IMR-90 (cell line): ENCODE results near the gene RNF11. TPM values are rescaled to one million over a fixed set of nuclear protein-coding genes. Genes with fewer than 3 reads are reported as not detected.

Experiments used
- ATAC-seq: fragments of 200-7000 bp; cut with Tn5 transposase; 2 replicates; pipeline ENCODE4 v1.9.1; 2020; ENCODE audit warnings: low read depth, mild to moderate bottlenecking, moderate library complexity
- BruUV-seq: library from RNA; stranded (reverse); fragments of 400-500 nt; replicated peaks from 2 replicates; lab custom pipeline; 2021; lab: Mats Ljungman, UMichigan
- CTCF ChIA-PET: fragments of 300-600 bp; formaldehyde crosslinking; extraction: SDS; loops from one replicate; lab custom pipeline; 2021; ENCODE audit warnings: antibody characterized with exemption; lab: Yijun Ruan, JAX
- POLR2A ChIA-PET: fragments of 300-600 bp; sonication (Branson Sonifier 250); formaldehyde crosslinking; loops from one replicate; lab custom pipeline; 2022; ENCODE audit warnings: antibody characterized with exemption; ENCODE audit not compliant: unreplicated experiment; lab: Charles Lee
- DNase-seq: peaks from one replicate; pipeline ENCODE4 v3.0.0; 2013
- H2AFZ ChIP-seq: replicated peaks from 2 replicates; pipeline ENCODE3; 2013; ENCODE audit warnings: low read length, mild to moderate bottlenecking; ENCODE audit not compliant: poor library complexity
- H2AK5ac ChIP-seq: 2 replicates; pipeline ENCODE4 v1.6.1; 2013; ENCODE audit warnings: low read depth, low read length, inconsistent platforms
- H2AK9ac ChIP-seq: replicated peaks from 2 replicates; pipeline ENCODE3; 2013; ENCODE audit warnings: mild to moderate bottlenecking, low read depth, low read length, moderate library complexity; ENCODE audit not compliant: poor library complexity
- H2BK120ac ChIP-seq: 2 replicates; pipeline ENCODE4 v1.6.1; 2013; ENCODE audit warnings: low read depth, low read length, inconsistent platforms
- H2BK15ac ChIP-seq: 3 replicates; pipeline ENCODE4 v1.6.1; 2013; ENCODE audit warnings: low read depth, low read length, inconsistent platforms
- H2BK20ac ChIP-seq: 2 replicates; pipeline ENCODE4 v1.6.1; 2013; ENCODE audit warnings: low read depth, mild to moderate bottlenecking, inconsistent platforms, low read length, moderate library complexity
- H2BK5ac ChIP-seq: 2 replicates; pipeline ENCODE4 v1.6.1; 2013; ENCODE audit warnings: mild to moderate bottlenecking, low read depth, low read length, inconsistent platforms; ENCODE audit not compliant: poor library complexity, severe bottlenecking
- H3K14ac ChIP-seq: replicated peaks from 2 replicates; pipeline ENCODE4 v1.6.1; 2013; ENCODE audit warnings: low read depth, low read length, inconsistent platforms
- H3K18ac ChIP-seq: 2 replicates; pipeline ENCODE4 v1.6.1; 2013; ENCODE audit warnings: low read depth, low read length, control low read depth
- H3K23ac ChIP-seq: 2 replicates; pipeline ENCODE4 v1.6.1; 2013; ENCODE audit warnings: low read depth, low read length, inconsistent platforms
- H3K27ac ChIP-seq: 2 replicates; pipeline ENCODE4 v1.5.1; 2013; ENCODE audit warnings: mild to moderate bottlenecking, control low read depth, low read length; ENCODE audit not compliant: insufficient read depth
- H3K27me3 ChIP-seq: 2 replicates; pipeline ENCODE4 v1.6.1; 2013; ENCODE audit warnings: low read length; ENCODE audit not compliant: control insufficient read depth, insufficient read depth
- H3K36me3 ChIP-seq: 2 replicates; pipeline ENCODE4 v1.6.1; 2013; ENCODE audit warnings: low read length, mixed read lengths; ENCODE audit not compliant: control insufficient read depth, insufficient read depth
- H3K4ac ChIP-seq: 2 replicates; pipeline ENCODE4 v1.6.1; 2013; ENCODE audit warnings: low read depth, low read length, inconsistent platforms
- H3K4me1 ChIP-seq: 2 replicates; pipeline ENCODE4 v1.6.1; 2013; ENCODE audit warnings: low read length, mixed read lengths; ENCODE audit not compliant: control insufficient read depth, insufficient read depth
- H3K4me2 ChIP-seq: 2 replicates; pipeline ENCODE4 v1.6.1; 2013; ENCODE audit warnings: low read depth, mild to moderate bottlenecking, control low read depth, low read length, moderate library complexity
- H3K4me3 ChIP-seq: 2 replicates; pipeline ENCODE4 v1.5.1; 2013; ENCODE audit warnings: low read depth, mild to moderate bottlenecking, control low read depth, low read length, moderate library complexity; ENCODE audit not compliant: insufficient read depth
- H3K56ac ChIP-seq: 2 replicates; pipeline ENCODE4 v1.6.1; 2013; ENCODE audit warnings: low read length, inconsistent platforms; ENCODE audit not compliant: insufficient read depth; ENCODE audit errors: extremely low read depth
- H3K79me1 ChIP-seq, 2 experiments: 2 replicates each; pipeline ENCODE4 v1.6.1; 2013; ENCODE audit warnings: low read length in 2 of 2, inconsistent platforms in 1 of 2, low read depth in 1 of 2
- H3K9ac ChIP-seq: 2 replicates; pipeline ENCODE4 v1.6.1; 2013; ENCODE audit warnings: low read depth, low read length, control low read depth
- H3K9me1 ChIP-seq: 2 replicates; pipeline ENCODE4 v1.6.1; 2013; ENCODE audit warnings: low read length, inconsistent platforms; ENCODE audit not compliant: insufficient read depth
- H3K9me3 ChIP-seq: 2 replicates; pipeline ENCODE4 v1.6.1; 2013; ENCODE audit warnings: low read length; ENCODE audit not compliant: control insufficient read depth, insufficient read depth
- H4K20me1 ChIP-seq: 2 replicates; pipeline ENCODE4 v1.6.1; 2013; ENCODE audit warnings: low read length, inconsistent platforms; ENCODE audit not compliant: insufficient read depth
- H4K5ac ChIP-seq: 2 replicates; pipeline ENCODE4 v1.6.1; 2013; ENCODE audit warnings: mild to moderate bottlenecking, low read depth, low read length, control low read depth
- H4K8ac ChIP-seq, 2 experiments: 2 replicates each; pipeline ENCODE4 v1.6.1; 2013; ENCODE audit warnings: low read depth in 2 of 2, low read length in 2 of 2, control low read depth in 1 of 2, inconsistent platforms in 1 of 2
- H4K91ac ChIP-seq: 2 replicates; pipeline ENCODE4 v1.6.1; 2013; ENCODE audit warnings: low read depth, low read length, inconsistent platforms; ENCODE audit not compliant: insufficient read depth
- BHLHE40 ChIP-seq: fragments of 150-350 bp; IDR thresholded peaks from 2 replicates; pipeline ENCODE4 v1.6.1; 2016; ENCODE audit warnings: mild to moderate bottlenecking, low read depth, low read length
- CEBPB ChIP-seq: IDR thresholded peaks from 2 replicates; pipeline ENCODE4 v1.6.1; 2012; ENCODE audit warnings: low read depth, low read length, improper control_type of control experiment
- CHD1 ChIP-seq: IDR thresholded peaks from 2 replicates; pipeline ENCODE4 v1.6.1; 2012; ENCODE audit warnings: low read depth, low read length, improper control_type of control experiment
- ELK1 ChIP-seq: fragments of 150-350 bp; IDR thresholded peaks from 2 replicates; pipeline ENCODE4 v1.6.1; 2016; ENCODE audit warnings: low read depth, mild to moderate bottlenecking, low read length, moderate library complexity, borderline replicate concordance
- FOS ChIP-seq: fragments of 150-350 bp; IDR thresholded peaks from 2 replicates; pipeline ENCODE4 v1.6.1; 2016; ENCODE audit warnings: low read depth, low read length
- MAFK ChIP-seq: IDR thresholded peaks from 2 replicates; pipeline ENCODE4 v1.6.1; 2012; ENCODE audit warnings: low read depth, low read length, improper control_type of control experiment
- MAZ ChIP-seq: IDR thresholded peaks from 2 replicates; pipeline ENCODE4 v1.6.1; 2012; ENCODE audit warnings: low read depth, mild to moderate bottlenecking, low read length, improper control_type of control experiment, moderate library complexity, borderline replicate concordance
- NFE2L2 ChIP-seq: fragments of 150-350 bp; IDR thresholded peaks from 2 replicates; pipeline ENCODE4 v1.6.1; 2016; ENCODE audit warnings: low read depth, mild to moderate bottlenecking, low read length
- POLR2A ChIP-seq: IDR thresholded peaks from 2 replicates; pipeline ENCODE4 v1.6.1; 2012; ENCODE audit warnings: mild to moderate bottlenecking, low read depth, low read length
- RAD21 ChIP-seq: IDR thresholded peaks from 2 replicates; pipeline ENCODE4 v1.6.1; 2012; ENCODE audit warnings: low read length, improper control_type of control experiment
- RCOR1 ChIP-seq: IDR thresholded peaks from 2 replicates; pipeline ENCODE4 v1.6.1; 2012; ENCODE audit warnings: mild to moderate bottlenecking, low read length, improper control_type of control experiment; ENCODE audit not compliant: insufficient replicate concordance
- RFX5 ChIP-seq: IDR thresholded peaks from 2 replicates; pipeline ENCODE4 v1.8.0; 2012; ENCODE audit warnings: low read depth, mild to moderate bottlenecking, low read length, moderate library complexity
- SMC3 ChIP-seq: fragments of 150-350 bp; IDR thresholded peaks from 2 replicates; pipeline ENCODE4 v1.6.1; 2016; ENCODE audit warnings: low read depth, mild to moderate bottlenecking, antibody characterized with exemption, low read length, moderate library complexity
- USF2 ChIP-seq: fragments of 150-350 bp; IDR thresholded peaks from 2 replicates; pipeline ENCODE4 v1.6.1; 2017; ENCODE audit warnings: mild to moderate bottlenecking, antibody characterized with exemption, low read length, low read depth
- WGBS, 2 experiments: methylation state at CpG; one replicate each; pipeline versions ENCODE4 v1.1.5 to v1.1.7; 2013; ENCODE audit warnings: missing lambda C conversion rate in 2 of 2; ENCODE audit not compliant: insufficient read length in 1 of 2; ENCODE audit errors: extremely low coverage in 2 of 2; 5-methylcytosine and 5-hydroxymethylcytosine counted together
- dilution Hi-C: fragments of 300-500 bp; cut with HindIII; formaldehyde crosslinking; loops from one replicate; pipeline ENCODE4 v1.14.3; 2018; ENCODE audit warnings: low sequenced_read_pairs; ENCODE audit not compliant: unreplicated experiment
- in situ Hi-C: fragments of 300-500 bp; cut with MboI; formaldehyde crosslinking; loops from 3 replicates; pipeline ENCODE4 v1.14.3; 2019; ENCODE audit warnings: low sequenced_read_pairs, inconsistent platforms, mixed read lengths
- intact Hi-C: fragments of 100-400 bp; cut with micrococcal nuclease; formaldehyde crosslinking; loops from 2 replicates; pipeline ENCODE4 v1.10.0; 2022
- polyA plus RNA-seq, 3 experiments: library from polyadenylated mRNA; depleted of rRNA; stranded (reverse); fragments of >200 nt; gene quantifications; 2 replicates each; pipeline ENCODE4 v1.2.3, GENCODE V29; 2012; ENCODE audit warnings: low replicate concordance in 1 of 3
- total RNA-seq: library from RNA; depleted of rRNA; stranded (reverse); fragments of >200 nt; gene quantifications from 2 replicates; pipeline ENCODE4 v1.2.3, GENCODE V29; 2012

Gene RNF11
- total and polyA plus RNA-seq, 2 of the 4 experiments (the other 2 are of a cell fraction), result 63.3 to 64.1 TPM

GRCh38 chr1:51215169-51215568, 20.9 kb upstream of the RNF11 start:
- DNase-seq, result peak; percentile 44

More at GRCh38 chr1:51215169-51215568, 20.9 kb upstream of the RNF11 start:
- 0 out of 4 replicates have a peak overlapping the region, but pooled peaks of 1 of the 2 experiments have one; percentile 2 for H4K8ac ChIP-seq
- no peak overlapping the region for H2AFZ ChIP-seq
- no peak overlapping the region for H3K23ac ChIP-seq
- no CpG with 5 or more reads among the region's 1 CpG for WGBS, 2 experiments
- ChIA-PET CTCF (interaction anchor here (1.0 kb wide), 1 partner anchor 15 kb away, joined by 4 read pairs; no protein-coding TSS in a partner anchor), POLR2A (no interaction called here)
- H4K5ac ChIP-seq, result no peak overlapping the region
- no peak overlapping the region for H2BK15ac ChIP-seq
- H3K27ac ChIP-seq, result no peak overlapping the region
- no peak overlapping the region for H3K9ac ChIP-seq
- H4K91ac ChIP-seq, result no peak overlapping the region
- no peaks in the 10 kb centered on the region for H3K27me3 ChIP-seq
- no peak overlapping the region for H2BK20ac ChIP-seq
- H3K9me1 ChIP-seq, result peaks cover 5% of the 10 kb centered on the region; the same call in 1 of the 2 replicates
- H3K36me3 ChIP-seq, result no peaks in the 10 kb centered on the region
- H3K4me2 ChIP-seq, result no peak overlapping the region
- H2AK5ac ChIP-seq, result no peak overlapping the region
- TF ChIP-seq MAZ (no peak), FOS (no peak), RFX5 (no peak), NFE2L2 (no peak), BHLHE40 (no peak), ELK1 (no peak), MAFK (no peak), SMC3 (no peak), RCOR1 (no peak), USF2 (no peak), CEBPB (no peak), POLR2A (no peak), CHD1 (no peak), RAD21 (no peak)
- H3K56ac ChIP-seq, result no peak overlapping the region
- H3K79me1 ChIP-seq, result no peaks in the 10 kb centered on the region
- no peak overlapping the region; the same call in 1 of the 2 replicates for H3K18ac ChIP-seq
- dilution Hi-C loops, result no loop called here
- ATAC-seq, result peak; percentile 39; the same call in 1 of the 2 replicates
- intact Hi-C loops, result no loop called here
- H4K20me1 ChIP-seq, result no peaks in the 10 kb centered on the region
- peaks cover 7% of the 10 kb centered on the region for H3K4me1 ChIP-seq
- no peak overlapping the region for H3K4me3 ChIP-seq
- no TSS peak for BruUV-seq
- H3K14ac ChIP-seq, result peak overlapping the region; percentile 43; the same call in 1 of the 2 replicates
- no peaks in the 10 kb centered on the region for H3K9me3 ChIP-seq
- H2BK120ac ChIP-seq, result no peak overlapping the region
- H2BK5ac ChIP-seq, result no peak overlapping the region
- no peak overlapping the region for H3K4ac ChIP-seq
- no peak overlapping the region for H2AK9ac ChIP-seq
- in situ Hi-C loops, result no loop called here
